KMS-11 (cell line): ENCODE measurements around the gene CDK3.

Experiments used
- H2AFZ ChIP-seq: fragments of 200-600 bp; sonication (generic); 2 replicates; pipeline ENCODE4 v1.6.1; 2016; ENCODE audit warnings: antibody characterized with exemption, mixed run types, low read depth
- H3K27ac ChIP-seq: fragments of 200-600 bp; sonication (generic); 2 replicates; pipeline ENCODE4 v1.6.1; 2016; ENCODE audit warnings: mild to moderate bottlenecking, mixed run types
- H3K27me3 ChIP-seq: fragments of 200-600 bp; sonication (generic); 2 replicates; pipeline ENCODE4 v1.6.1; 2017; ENCODE audit warnings: mild to moderate bottlenecking, low read depth, mixed run types, moderate library complexity; ENCODE audit not compliant: insufficient read depth
- H3K36me3 ChIP-seq: fragments of 200-600 bp; sonication (generic); 2 replicates; pipeline ENCODE4 v1.6.1; 2017; ENCODE audit warnings: mild to moderate bottlenecking, mixed run types; ENCODE audit not compliant: insufficient read depth
- H3K4me1 ChIP-seq: fragments of 200-600 bp; sonication (generic); 2 replicates; pipeline ENCODE4 v1.6.1; 2016; ENCODE audit warnings: mild to moderate bottlenecking, low read depth, mixed run types; ENCODE audit not compliant: poor library complexity, severe bottlenecking
- H3K4me2 ChIP-seq: fragments of 200-600 bp; sonication (generic); 2 replicates; pipeline ENCODE4 v1.7.0; 2016; ENCODE audit warnings: mild to moderate bottlenecking, mixed run types
- H3K4me3 ChIP-seq: fragments of 200-600 bp; sonication (generic); IDR thresholded peaks from 2 replicates; pipeline ENCODE4 v1.6.1; 2017; ENCODE audit warnings: low read depth, low read length, mixed read lengths; ENCODE audit not compliant: insufficient read depth
- H3K79me2 ChIP-seq: fragments of 200-600 bp; sonication (generic); 2 replicates; pipeline ENCODE4 v1.6.1; 2016; ENCODE audit warnings: low read depth, mixed run types; ENCODE audit not compliant: insufficient read depth
- H3K9ac ChIP-seq: fragments of 200-600 bp; sonication (generic); 2 replicates; pipeline ENCODE4 v1.6.1; 2016; ENCODE audit warnings: mild to moderate bottlenecking, mixed run types
- H4K20me1 ChIP-seq: fragments of 200-600 bp; sonication (generic); 2 replicates; pipeline ENCODE4 v1.6.1; 2016; ENCODE audit warnings: mild to moderate bottlenecking, mixed run types; ENCODE audit not compliant: insufficient read depth
- TF ChIP-seq, protein P1 (sequence below): fragments of 200-600 bp; sonication (generic); conservative IDR thresholded peaks from 2 replicates; pipeline ENCODE4 v1.6.1; 2017; ENCODE audit warnings: low read depth, mild to moderate bottlenecking, antibody characterized with exemption, low read length, moderate library complexity, mixed read lengths

Gene CDK3

DNA sequence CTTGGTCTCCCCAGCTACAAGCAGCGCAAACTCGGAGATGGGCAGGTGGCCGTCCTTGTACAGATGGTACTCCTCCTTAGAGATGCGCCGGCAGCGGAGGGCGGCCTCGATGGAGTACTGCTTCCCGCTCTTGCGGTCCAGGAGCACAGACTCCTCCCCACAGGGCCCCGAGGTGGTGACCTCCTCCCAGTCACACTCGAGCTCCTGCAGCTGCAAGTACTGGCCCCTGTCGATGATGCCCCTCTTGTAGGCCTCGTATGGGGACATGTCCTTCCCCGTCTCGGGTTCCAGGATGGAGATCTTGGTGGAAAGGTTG lies 7.2 kb downstream of the CDK3 start:
- no peak overlapping the region for H3K4me2 ChIP-seq
- H3K9ac ChIP-seq, result no peak overlapping the region

DNA sequence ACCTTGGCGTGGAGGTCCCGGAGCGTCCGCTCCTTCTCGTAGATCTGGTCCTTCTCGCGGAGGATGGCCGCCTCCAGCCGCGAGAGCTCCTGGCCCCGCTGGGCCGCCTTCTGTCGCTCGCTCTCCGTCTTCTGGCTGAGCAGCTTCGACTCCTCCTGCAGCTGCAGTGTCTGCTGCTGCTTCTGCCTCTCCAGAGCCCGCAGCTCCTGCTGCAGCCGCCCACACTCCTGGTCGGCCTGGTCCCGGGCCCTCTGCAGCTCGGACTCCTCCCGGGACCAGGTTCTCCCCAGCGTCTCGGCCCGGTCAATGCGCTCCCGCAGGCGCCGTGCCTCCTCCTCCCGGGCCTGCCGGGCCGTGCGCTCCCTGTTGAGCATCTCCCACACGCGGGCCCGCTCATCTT lies 7.6 kb downstream of the CDK3 start:
- H3K27ac ChIP-seq, result no peak overlapping the region
- H3K4me3 ChIP-seq, result no peak overlapping the region
- H2AFZ ChIP-seq, result no peak overlapping the region
- TF ChIP-seq, protein P1, sequence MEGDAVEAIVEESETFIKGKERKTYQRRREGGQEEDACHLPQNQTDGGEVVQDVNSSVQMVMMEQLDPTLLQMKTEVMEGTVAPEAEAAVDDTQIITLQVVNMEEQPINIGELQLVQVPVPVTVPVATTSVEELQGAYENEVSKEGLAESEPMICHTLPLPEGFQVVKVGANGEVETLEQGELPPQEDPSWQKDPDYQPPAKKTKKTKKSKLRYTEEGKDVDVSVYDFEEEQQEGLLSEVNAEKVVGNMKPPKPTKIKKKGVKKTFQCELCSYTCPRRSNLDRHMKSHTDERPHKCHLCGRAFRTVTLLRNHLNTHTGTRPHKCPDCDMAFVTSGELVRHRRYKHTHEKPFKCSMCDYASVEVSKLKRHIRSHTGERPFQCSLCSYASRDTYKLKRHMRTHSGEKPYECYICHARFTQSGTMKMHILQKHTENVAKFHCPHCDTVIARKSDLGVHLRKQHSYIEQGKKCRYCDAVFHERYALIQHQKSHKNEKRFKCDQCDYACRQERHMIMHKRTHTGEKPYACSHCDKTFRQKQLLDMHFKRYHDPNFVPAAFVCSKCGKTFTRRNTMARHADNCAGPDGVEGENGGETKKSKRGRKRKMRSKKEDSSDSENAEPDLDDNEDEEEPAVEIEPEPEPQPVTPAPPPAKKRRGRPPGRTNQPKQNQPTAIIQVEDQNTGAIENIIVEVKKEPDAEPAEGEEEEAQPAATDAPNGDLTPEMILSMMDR, result no peak
- H4K20me1 ChIP-seq, result no peaks in the 10 kb centered on the region
- peaks cover 18% of the 10 kb centered on the region; the same call in 1 of the 2 replicates for H3K27me3 ChIP-seq
- no peaks in the 10 kb centered on the region for H3K79me2 ChIP-seq
- no peaks in the 10 kb centered on the region for H3K36me3 ChIP-seq
- peaks cover 7% of the 10 kb centered on the region for H3K4me1 ChIP-seq
- H3K9ac ChIP-seq, result no peak overlapping the region
- no peak overlapping the region for H3K4me2 ChIP-seq

More for the DNA sequence above, 7.2 kb downstream of the CDK3 start:
- no peak overlapping the region for H3K27ac ChIP-seq
- H3K4me1 ChIP-seq, result peaks cover 7% of the 10 kb centered on the region
- H3K79me2 ChIP-seq, result no peaks in the 10 kb centered on the region
- peaks cover 18% of the 10 kb centered on the region; the same call in 1 of the 2 replicates for H3K27me3 ChIP-seq
- no peaks in the 10 kb centered on the region for H3K36me3 ChIP-seq
- H3K4me3 ChIP-seq, result no peak overlapping the region
- no peak overlapping the region for H2AFZ ChIP-seq
- TF ChIP-seq, protein P1, result no peak
- H4K20me1 ChIP-seq, result no peaks in the 10 kb centered on the region

DNA sequence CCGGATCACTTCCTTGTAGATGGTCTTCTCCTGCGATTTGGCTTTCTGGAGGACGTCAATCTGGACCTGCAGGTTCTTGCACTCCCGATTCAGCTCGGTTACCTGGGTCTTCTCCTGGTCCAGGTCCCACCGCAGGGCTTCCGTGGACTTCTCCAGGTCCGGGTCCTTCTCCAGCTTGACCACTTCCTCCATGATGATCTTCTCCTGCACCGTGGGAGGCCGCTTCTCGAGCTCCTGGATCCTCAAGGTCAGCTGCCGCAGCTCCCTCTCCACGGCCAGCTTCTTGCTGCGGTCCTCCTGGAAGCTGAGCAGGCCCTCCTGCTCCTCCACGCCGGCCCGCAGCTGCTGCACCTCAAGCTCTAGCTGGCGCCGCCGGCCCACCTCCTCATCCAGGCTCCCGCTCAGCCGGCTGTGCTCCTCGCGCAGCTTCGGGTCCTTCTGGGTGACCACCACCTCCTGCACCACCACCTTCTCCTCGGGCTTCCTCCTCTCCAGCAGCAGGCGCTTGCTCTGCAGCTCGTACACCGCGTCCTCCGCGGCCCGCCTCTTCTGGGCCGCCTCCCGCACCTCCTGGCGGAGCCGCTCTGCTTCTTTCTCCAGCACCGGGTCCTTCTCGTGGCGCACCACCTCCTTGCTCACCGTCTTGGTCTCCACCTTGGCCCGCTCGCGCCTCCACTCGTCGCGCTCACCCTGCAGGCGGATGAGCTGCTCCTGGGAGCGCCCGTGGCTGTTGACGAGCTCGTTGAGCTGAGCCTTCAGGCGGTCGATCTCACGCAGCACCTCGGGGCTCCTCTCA lies 8.2 kb downstream of the CDK3 start:
- H2AFZ ChIP-seq, result no peak overlapping the region
- no peak overlapping the region for H3K4me3 ChIP-seq
- TF ChIP-seq, protein P1, result no peak
- peaks cover 18% of the 10 kb centered on the region; the same call in 1 of the 2 replicates for H3K27me3 ChIP-seq
- no peaks in the 10 kb centered on the region for H3K79me2 ChIP-seq
- H3K27ac ChIP-seq, result no peak overlapping the region
- H4K20me1 ChIP-seq, result no peaks in the 10 kb centered on the region
- H3K9ac ChIP-seq, result no peak overlapping the region
- no peak overlapping the region for H3K4me2 ChIP-seq
- H3K36me3 ChIP-seq, result no peaks in the 10 kb centered on the region
- H3K4me1 ChIP-seq, result peaks cover 7% of the 10 kb centered on the region

DNA sequence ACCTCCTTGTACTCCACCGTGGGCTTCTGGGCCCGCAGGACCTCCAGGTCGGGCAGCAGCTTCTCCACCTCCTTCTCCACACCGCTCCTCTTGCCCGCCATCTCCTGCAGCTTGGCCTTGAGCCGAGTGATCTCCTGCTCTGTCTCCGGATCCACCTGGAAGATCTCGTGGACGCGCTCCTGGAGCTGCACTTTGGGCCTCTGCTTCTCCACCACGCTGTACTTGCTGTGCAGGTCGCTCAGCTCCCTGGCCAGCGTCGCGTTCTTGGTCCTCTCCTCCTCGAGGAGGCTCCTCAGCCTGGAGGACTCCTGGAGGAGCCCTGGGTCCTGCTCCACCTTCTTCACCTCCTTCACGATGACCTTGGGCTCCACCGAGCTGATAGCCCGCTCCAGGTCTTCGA lies 8.8 kb downstream of the CDK3 start:
- Histone ChIP-seq H2AFZ (no peak overlapping the region), H3K36me3 (no peaks in the 10 kb centered on the region), H3K4me1 (peaks cover 9% of the 10 kb centered on the region), H3K27me3 (peaks cover 18% of the 10 kb centered on the region; the same call in 1 of the 2 replicates), H3K27ac (no peak overlapping the region), H3K4me3 (no peak overlapping the region), H4K20me1 (no peaks in the 10 kb centered on the region), H3K9ac (no peak overlapping the region), H3K4me2 (no peak overlapping the region), H3K79me2 (no peaks in the 10 kb centered on the region)
- TF ChIP-seq, protein P1, result no peak
